Measurements from ENCODE around the gene MAST4.

- TF ChIP-seq POLR2A (IDR thresholded peaks at IDR 0.05; ENCODE audit: low read depth, low read length) (no peak), POLR2AphosphoS5 (IDR thresholded peaks at IDR 0.05; ENCODE audit: low read depth, low read length) (no peak), SPI1 (IDR thresholded peaks at IDR 0.05; ENCODE audit: low read depth, low read length) (no peak), TAF1 (IDR thresholded peaks at IDR 0.05; ENCODE audit: low read depth, low read length) (no peak)
These were observed 253.6 kb downstream of the MAST4 start for GRCh38 chr5:66849803-66850202.

Data from GM12891 (cell line).